ENCODE measurements around the gene CYP2E1.

GRCh38 chr10:133559216-133559615, 32.1 kb downstream of the CYP2E1 start:
- TF ChIP-seq CREB1 (IDR thresholded peaks at IDR 0.05; ENCODE audit: low read depth) (no peak), RFX5 (IDR thresholded peaks at IDR 0.05; ENCODE audit: low read depth, low read length) (no peak), NFYB (IDR thresholded peaks at IDR 0.05; ENCODE audit: insufficient read depth, low read depth, low read length) (no peak), POLR2AphosphoS5 (IDR thresholded peaks at IDR 0.05; ENCODE audit: low read length) (no peak), JUND (IDR thresholded peaks at IDR 0.05; ENCODE audit: low read depth, low read length) (no peak), SRF (IDR thresholded peaks at IDR 0.05; ENCODE audit: low read depth in 2 of 2, low read length in 2 of 2) (no peak), EP300 (IDR thresholded peaks at IDR 0.05; ENCODE audit: borderline replicate concordance in 1 of 2, control insufficient read depth in 1 of 2, low read depth in 2 of 2, low read length in 2 of 2) (no peak), SMC3 (IDR thresholded peaks at IDR 0.05; ENCODE audit: borderline replicate concordance, low read length) (no peak), SP1 (IDR thresholded peaks at IDR 0.05; ENCODE audit: low read depth, low read length) (no peak), REST (IDR thresholded peaks at IDR 0.05; ENCODE audit: low read depth, low read length) (no peak), PAX8 (IDR thresholded peaks at IDR 0.05) (no peak), POLR2A (IDR thresholded peaks at IDR 0.05; ENCODE audit: low read depth, low read length) (no peak), ZBED1 (IDR thresholded peaks at IDR 0.05; ENCODE audit: borderline replicate concordance) (no peak)
- TF ChIP-seq, protein P1, sequence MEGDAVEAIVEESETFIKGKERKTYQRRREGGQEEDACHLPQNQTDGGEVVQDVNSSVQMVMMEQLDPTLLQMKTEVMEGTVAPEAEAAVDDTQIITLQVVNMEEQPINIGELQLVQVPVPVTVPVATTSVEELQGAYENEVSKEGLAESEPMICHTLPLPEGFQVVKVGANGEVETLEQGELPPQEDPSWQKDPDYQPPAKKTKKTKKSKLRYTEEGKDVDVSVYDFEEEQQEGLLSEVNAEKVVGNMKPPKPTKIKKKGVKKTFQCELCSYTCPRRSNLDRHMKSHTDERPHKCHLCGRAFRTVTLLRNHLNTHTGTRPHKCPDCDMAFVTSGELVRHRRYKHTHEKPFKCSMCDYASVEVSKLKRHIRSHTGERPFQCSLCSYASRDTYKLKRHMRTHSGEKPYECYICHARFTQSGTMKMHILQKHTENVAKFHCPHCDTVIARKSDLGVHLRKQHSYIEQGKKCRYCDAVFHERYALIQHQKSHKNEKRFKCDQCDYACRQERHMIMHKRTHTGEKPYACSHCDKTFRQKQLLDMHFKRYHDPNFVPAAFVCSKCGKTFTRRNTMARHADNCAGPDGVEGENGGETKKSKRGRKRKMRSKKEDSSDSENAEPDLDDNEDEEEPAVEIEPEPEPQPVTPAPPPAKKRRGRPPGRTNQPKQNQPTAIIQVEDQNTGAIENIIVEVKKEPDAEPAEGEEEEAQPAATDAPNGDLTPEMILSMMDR (IDR thresholded peaks at IDR 0.05 in 2 of 3, conservative IDR thresholded peaks at IDR 0.05 in 1 of 3; ENCODE audit: control insufficient read depth in 2 of 3, extremely low read depth in 1 of 3, insufficient read depth in 1 of 3, low read depth in 3 of 3, low read length in 3 of 3) = no peak

Data from GM12878 (cell line).